Measurements from ENCODE around the gene FNDC7.
"Not testable (repeated sequence)": the region's sequence is repeated elsewhere in the genome, so short reads cannot be mapped to it uniquely, and the experiment has no call there.

FNDC7 gene, protein sequence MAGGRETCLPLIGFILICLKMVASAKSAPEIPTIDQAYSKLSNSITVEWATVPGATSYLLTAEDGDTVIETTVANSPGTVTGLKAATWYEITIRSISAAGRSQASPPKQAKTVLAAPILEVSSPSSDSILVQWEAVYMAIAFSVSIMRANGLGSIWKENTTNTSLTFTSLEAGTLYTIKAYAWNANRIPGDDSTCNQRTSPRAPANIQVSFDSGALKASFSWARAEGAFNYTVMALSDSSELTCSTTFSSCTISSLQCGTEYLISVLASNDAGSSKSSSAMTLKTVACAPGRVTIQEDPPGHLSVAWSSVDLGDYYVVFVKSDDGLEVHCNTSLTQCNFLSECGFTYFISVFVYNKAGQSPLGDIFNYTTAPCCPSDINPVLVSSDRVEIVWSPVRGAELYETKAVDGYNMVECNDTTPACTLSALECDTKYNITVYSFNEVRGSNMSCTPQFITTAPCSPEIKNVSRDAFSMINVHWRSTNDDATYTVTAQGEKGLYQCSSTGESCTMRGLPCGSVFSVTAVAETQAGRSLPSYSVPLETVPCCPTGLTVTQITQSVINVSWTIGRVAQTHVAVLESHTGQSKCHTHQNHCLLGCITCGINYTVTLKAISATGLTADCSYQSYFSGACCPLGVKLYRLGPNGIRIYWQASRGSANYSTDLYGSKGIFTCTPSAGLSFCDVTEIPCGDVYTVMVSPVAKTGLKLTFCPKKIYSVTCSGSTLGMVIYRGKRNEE

DNA sequence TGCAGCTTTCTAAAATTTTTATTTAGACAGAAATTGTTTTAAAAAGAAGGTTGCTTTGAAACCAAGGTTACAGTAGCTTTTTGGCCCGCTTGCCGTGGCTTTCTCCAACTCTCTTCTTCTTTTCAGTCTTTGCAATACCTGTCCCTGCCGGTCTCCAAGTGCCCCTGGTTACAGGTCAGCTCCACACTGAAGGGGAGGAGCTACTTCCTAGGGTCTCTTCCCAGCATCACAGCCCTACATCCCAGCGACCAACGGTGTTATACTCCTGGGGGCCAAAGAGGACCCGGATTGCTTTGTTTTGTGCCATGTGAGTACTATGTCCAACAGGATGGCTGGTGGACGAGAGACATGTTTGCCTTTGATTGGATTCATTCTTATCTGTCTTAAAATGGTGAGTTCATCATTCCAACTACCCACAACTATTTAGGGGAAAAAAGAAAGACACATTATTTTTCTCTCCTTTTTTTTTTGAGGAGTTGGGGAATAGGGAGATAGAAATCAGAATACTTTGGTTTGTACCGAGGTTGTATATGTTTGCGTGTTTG lies at the start of gene FNDC7:
Gene FNDC7 (plus strand): TSS at position 303 of the 545 bp plus-strand sequence. CDS start 26 bp downstream, at position 329.
- no peak for DNase-seq (ENCODE audit: low spot score)

DNA sequence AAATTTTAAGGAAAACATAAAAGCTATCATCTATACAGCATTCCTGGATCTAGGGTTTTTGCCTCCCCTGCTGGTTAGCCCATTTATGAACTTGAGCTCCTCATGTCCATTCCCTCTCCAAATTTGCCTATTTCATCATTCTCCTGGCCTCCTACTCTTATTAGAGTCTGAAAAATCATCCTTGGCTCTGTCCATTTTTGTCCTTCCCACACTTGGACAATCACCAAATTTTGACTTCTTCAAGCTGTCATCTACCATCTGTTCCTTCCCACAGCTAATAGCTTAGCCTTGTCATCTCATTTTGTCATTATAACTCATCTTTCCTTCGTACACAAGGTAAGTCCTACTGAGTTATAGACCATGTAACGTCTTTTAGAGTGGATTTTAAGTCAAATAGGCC lies 49.6 kb upstream of the FNDC7 start:
- DNase-seq (ENCODE audit: low spot score): no peak

DNA sequence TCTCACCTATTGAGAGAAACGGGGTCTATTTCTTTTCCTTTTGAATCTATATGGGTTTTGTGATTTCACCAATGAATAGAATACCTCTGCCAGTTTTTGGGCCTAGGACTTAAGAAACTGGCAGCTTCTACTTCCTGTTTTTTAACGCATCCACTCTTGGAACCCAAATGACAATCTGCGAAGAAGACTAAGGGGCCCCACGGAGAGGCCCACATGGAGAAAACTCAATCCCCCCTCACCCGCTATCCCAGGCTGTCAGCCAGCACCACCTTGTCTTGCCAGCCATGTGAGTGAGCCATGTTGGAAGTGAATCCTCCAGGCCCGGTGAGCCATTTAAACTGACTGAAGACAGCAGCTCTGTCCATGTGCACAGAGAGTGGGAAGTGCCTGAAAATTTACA lies 48.2 kb upstream of the FNDC7 start:
- DNase-seq (ENCODE audit: low spot score): no peak

DNA sequence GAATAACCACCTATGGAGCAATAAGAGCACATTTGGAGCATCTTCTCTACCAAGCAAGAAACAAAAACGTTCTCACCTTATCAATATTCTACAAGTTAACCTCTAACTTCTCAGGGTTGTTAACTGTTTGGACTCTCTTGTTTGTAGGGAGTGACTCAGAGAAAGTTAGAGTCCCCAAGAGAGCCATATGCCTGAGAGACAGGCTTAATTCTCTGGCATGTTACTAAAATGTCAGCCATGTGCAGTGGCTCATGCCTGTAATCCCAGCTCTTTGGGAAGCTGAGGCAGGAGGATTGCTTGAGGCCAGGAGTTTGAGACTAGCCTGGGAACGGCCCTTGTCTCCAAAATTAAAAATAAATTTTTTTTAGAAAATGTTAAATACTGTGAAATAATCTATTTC lies 47.6 kb upstream of the FNDC7 start:
- DNase-seq (ENCODE audit: low spot score): no peak

DNA sequence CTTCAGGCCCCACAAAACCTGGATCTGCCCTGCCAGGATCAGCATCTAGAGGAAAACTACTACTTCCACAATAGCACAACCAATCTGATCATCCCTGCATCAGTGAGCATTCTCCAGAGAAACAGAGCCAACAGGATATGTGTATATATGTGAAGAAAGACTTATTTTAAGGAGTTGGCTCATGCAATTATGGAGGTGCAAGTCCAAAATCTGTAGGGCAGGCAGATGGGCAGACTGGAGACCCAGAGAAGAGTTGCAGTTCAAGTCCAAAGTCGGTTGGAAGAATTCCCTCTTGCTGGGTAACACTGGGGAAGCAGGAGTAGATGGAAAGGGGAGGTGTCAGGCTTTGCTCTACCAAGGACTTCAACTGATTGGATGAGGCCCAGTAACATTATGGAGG lies 46.9 kb upstream of the FNDC7 start:
- no peak for DNase-seq (ENCODE audit: low spot score)

DNA sequence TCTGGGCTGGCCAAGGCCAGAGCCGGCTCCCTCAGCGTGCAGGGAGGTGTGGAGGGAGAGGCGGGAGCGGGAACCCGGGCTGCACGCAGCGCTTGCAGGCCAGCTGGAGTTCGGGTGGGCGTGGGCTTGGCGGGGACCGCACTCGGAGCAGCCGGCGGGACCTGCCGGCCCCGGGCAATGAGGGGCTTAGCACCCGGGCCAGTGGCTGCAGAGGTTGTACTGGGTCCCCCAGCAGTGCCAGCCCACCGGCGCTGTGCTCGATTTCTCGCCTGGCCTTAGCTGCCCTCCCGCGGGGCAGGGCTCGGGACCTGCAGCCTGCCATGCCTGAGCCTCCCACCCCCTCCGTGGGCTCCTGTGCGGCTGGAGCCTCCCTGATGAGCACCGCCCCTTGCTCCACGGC lies 45.3 kb upstream of the FNDC7 start:
- DNase-seq (ENCODE audit: low spot score): not testable (repeated sequence)

DNA sequence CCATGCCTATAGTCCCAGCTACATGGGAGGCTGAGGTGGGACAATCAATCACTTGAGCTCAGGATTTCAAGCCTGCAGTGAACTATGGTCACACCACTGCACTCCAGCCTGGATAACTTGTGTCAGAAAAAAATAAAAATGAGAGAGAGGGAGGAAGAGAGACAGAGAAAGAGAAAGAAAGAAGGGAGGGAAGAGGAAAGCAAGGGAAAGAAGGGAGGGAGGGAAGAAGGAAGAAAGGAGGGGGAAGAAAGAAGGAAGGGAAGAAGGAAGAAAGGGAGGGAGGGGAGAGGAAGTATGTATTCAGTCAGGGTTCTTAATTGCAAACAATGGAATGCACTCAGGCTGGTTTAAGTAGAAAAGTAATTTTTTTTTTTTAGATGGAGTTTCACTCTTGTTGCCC lies 43.9 kb upstream of the FNDC7 start:
- DNase-seq (ENCODE audit: low spot score): no peak

DNA sequence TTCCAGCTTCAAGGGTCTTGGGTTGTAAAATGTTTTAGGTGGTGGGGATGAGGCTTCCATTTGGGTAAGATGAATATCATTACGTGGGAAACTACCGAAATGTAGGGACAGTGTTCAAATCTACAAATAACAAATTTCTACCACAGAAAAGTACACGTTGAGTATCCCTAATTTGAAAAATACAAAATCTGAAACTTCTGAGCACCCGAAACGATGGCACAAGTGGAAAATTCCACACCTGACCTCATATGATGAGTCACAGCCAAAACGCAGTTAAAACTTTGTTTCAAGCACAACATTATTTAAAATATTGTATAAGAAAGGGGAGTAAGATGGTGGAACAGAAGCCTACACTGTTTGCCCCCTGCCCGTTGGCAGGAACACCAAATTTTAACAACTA lies 43.0 kb upstream of the FNDC7 start:
- no peak for DNase-seq (ENCODE audit: low spot score)

DNA sequence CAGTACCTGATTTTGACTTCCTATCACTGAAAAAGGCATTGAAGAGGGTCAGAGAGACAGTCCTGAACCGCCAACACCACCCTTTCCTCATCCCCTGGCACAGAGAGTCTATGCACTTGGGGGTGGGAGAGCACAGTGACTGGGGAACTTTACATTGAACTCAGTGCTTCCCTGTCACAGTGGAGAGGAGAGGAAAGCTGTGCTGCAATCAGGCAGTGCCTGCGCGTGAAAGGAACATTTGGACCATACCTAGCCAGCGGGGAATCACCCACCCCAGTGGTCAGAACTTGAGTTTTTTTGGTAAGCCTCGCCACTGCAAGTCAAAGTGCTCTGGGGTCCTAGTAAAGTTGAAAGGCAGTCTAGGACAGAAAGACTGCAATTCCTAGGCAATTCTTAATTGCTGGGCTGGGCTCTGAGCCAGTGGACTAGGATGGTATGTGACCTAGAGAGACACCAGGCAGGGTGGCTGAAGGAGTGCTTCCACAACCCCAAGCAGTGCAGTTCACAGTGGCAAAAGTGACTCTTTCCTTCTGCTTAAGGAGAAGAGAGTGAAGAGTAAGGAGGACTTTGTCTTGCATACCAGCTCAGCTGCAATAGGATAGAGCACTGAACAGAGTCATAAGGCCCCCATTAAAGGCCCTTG lies 42.5 kb upstream of the FNDC7 start:
- no peak for DNase-seq (ENCODE audit: low spot score)

DNA sequence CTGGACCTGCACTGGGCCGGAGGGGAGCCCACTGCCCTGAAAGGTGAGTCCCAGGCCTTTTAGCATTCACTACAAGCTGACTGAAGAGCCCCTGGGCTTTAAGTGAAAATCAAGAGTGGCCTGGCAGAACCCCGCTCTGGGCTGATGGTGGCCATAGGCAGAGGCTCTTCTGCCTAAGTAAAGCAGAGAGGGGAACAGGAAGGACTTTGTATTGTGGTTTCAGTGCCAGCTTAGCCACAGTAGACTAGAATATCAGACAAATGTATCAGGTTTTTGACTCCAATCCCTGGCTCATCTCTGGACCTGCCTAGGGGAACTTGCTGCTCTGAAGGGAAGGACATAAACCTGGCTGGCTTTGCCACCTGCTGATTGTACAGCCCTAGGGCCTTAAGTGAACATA lies 41.6 kb upstream of the FNDC7 start:
- no peak for DNase-seq (ENCODE audit: low spot score)

DNA sequence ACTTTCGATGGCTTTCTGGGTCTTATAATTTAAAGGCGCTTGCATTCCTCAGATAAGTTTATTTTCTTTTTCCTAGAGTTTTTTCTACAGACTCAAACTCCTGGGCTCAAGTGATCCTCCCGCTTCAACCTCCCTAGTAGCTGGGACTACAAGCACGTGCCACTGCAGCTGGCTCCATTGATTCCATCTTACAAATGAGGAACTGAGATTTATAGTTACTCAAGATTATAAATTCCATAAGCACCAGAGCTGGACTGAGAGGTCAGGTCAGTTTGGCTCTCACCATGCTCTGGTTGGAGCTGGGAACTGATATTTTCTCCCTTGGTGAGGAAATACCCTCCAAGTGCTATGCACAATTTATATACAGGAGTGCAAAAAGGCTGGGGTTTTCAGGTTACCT lies 34.0 kb upstream of the FNDC7 start:
- DNase-seq (ENCODE audit: low spot score): no peak

DNA sequence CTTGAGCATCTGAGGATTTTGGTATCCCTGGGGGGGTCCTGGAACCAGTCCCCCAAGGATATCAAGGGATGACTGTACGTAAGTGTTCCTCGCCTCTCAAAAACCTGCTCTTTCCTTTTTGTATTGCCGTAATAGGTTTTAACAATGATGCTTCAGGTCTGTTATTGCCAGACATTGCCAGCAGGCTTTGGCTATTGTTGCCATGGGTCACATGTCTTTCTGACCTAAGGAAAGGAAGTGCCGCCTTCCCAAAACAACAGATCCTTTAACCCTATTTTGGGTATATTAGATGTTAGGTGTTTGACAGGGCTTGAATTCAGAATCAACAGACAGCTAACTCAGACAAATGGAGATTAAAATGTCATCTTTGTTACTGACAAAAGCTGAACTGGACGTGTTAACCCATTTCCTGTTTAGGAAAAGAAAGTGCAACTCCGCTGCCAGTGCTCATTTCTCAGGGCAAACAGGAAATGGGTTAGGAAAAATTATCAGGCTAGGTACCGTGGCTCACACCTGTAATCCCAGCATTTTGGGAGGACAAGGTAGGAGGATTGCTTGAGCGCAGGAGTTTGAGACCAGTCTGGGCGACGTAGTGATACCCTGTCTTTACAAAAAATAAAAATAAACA lies 33.0 kb upstream of the FNDC7 start:
- DNase-seq (ENCODE audit: low spot score): no peak

DNA sequence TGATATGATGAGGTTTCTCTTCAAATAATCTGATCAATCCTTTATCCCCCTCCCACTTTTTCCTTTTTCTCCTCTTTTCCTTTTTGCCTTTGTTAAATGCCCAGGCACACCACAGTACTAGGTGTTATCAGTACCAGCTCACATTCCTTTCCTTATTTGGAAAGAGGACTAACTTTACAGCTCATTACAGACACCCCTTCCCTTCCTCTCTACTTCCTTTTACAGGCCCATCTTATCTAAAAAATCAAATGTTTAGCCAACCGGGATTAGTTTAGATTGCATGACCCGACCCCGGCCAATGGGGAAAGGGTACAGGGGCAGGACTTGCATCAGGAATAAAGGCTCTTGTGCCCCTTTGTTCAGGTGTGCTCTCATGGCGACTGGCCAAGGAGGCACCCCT lies 31.0 kb upstream of the FNDC7 start:
- DNase-seq (ENCODE audit: low spot score): not testable (repeated sequence)

DNA sequence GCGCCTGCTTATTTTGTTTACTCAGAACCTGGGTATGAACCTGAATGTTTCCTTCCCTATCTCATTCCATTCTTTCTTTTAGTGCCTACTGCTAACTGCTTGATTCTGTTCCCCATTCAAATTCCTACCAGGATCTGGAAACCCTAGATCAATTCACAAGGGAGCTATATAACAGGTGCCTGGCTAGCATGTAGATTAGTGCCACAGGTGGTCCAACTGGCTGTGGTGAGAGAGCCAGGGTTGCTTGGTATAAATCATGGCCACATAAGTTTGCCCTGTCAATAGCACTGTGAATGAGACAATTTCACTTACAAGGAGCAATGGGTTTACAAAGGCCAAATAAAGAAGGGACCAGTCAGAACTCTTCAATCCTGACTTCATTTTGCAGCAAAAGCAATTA lies 27.2 kb upstream of the FNDC7 start:
- no peak for DNase-seq (ENCODE audit: low spot score)

DNA sequence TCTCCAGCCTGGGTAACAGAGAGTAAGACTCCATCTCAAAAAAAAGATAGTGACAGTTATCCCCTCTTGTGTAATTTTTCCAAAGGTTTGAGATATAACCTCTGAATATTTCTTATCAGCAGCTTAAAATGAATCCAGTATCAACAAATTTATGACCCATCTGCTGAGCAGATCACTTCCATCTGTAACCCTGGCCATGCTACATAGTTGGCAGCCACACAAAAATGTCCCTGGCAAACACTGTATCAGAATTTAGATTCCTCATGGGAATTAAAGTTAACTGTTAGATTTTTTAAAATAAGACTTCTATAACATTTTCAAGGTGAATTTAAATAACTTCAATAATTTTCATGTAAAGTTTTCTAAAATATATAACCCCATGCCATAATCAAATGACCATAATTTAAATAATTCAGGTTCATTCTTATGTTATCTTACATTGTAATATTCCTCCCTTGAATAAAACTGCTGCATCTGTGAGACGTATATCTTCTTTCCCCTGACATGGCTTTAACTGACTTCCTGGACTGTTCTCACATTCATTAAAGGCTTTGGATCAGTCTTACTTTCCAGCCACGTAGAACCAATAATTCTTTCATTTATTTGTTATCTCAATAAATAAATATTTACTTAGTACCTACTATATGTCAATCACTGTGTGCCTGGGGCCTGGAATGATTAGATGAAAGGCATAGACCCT lies 25.9 kb upstream of the FNDC7 start:
- no peak for DNase-seq (ENCODE audit: low spot score)

DNA sequence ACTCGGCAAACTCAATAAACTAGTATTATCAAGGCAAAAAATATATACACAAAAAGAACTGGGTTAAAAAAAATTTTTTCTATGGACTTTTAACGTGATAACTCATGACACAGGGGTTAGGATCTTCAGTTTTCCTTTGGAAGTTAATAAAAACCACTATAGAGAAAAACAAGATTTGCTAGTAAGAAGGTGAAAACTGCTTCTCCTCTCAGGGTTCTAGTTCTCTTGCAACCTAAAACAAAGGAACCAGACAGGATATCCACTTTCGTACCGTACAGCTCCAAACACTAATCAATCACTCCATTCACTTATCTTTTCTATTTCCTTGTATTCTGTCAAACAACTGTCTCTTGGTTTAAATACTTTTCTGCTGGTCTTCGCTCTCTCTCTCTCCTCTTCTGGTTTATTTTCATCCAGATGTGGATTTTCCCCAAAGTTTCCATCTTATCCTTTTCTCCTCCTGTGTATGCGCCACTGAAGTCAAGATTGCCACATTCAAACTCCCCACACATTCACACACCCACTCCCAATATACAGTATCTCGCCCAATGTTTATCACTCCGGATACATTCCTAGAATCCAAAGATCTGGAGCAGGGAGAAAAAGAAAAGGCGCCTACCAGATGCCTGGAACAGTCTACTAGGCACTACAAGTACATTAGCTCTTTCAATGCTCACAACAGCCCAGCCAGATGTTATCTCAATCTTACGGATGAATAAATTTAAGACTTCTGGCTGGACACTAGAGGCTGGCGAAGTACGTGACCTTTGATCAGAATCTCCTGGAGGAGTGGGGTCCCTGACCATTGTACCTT lies 21.4 kb upstream of the FNDC7 start:
- DNase-seq (ENCODE audit: low spot score): no peak

DNA sequence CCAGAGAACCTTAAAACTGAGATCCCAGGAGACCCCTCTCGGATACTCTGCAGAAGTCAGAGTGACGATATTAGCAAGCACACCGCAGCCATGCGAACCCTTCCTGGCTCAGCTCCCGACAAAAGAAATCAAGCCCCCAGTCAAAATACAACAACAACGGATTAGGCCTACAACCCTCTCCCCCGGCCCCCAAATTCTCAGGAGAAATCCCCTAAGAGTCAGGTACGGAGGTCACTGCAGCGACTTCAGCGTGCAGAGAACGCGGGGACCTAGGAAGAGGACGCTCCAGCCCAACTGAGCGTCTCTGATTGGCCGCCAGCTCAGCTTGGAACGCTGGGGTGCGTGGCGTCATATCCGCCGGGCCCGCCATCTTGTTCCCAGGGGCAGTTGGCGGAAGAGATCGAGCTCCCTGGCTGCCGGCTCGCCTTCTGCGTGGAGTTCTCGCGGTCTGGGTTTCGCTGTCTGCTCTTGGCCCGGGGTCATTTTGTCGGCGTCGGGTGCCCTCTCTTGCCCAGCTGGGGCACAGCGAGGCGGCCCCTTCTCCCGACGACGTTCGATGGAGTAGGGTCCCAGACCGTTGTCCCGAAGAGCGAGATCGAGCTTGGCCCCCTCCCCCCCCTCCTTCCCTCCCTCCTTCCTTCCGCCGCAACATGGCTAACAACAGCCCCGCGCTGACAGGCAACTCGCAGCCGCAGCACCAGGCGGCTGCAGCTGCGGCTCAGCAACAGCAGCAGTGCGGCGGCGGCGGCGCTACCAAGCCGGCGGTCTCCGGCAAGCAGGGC lies 20.6 kb upstream of the FNDC7 start, which contains the start of gene PRPF38B:
Gene PRPF38B (plus strand): TSS at position 369 of the 782 bp plus-strand sequence. CDS start 282 bp downstream, at position 651.
- peak; percentile 95 for DNase-seq (ENCODE audit: low spot score)

DNA sequence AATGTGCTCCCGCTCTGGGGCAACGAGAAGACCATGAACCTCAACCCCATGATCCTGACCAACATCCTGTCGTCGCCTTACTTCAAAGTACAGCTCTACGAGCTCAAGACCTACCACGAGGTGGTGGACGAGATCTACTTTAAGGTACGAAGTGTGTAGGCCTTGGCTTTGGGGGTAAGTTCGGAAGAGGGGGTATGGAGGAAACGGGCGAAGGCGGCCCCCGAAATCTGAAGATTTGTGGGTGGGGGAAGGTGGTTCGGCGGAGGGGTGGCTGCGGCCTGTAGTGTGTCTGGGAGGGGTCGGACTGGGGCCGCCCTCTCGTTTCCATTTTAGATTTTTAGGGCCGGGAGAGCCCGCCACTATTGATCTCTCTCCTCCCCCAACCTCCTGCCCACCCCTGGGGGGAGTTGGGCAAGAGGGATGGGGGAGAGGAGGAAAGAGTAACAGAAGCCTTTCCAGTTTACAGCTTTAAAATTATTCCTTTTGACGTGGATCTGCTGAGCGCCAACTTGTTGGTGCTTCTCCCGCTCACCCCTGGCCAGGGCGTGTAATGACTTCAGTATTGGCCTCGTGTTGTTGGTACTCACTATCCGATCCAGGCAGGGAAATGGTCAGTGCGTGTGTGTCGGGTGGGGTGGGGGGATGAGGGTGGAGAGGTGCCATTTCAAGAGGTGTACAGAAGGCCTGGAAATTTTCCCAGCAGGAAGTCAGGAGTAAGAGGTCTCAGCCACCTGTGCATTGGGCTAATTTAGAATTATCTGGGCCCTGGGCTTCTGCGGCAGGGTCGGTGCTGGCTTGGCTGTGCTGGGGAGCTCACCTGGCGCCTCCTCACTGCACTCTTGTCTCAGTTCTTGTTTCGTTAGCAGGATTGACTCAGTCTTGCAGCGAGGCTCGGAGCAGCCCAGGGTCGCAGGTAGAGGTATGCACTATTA lies 19.7 kb upstream of the FNDC7 start:
- peak; percentile 87 for DNase-seq (ENCODE audit: low spot score)

DNA sequence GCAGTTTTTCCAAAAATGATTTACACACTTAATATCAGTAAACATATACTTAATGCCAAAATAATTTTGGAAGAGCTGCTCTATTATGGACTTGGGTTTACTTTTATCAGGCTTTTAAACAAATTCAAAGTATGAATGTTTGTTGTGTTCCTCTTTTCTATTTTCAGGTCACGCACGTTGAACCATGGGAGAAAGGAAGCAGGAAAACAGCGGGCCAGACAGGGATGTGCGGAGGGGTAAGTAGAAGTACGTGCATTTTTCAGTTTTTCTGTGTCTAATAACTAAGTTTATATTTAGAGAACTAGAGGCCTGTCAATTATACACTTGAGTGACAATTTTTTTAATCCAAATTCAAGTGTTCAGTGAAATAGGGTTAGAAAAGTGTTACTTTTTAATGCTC lies 17.2 kb upstream of the FNDC7 start:
- DNase-seq (ENCODE audit: low spot score): no peak

Data from NAMALWA (cell line).